Ishikawa (cell line): Measurements from ENCODE around the gene MUC7.

Experiments used
- CEBPB ChIP-seq: IDR thresholded peaks from 2 replicates; pipeline ENCODE4 v1.6.1; 2012
- CREB1 ChIP-seq: IDR thresholded peaks from 2 replicates; pipeline ENCODE4 v1.6.1; 2012; ENCODE audit warnings: low read depth
- EGR1 ChIP-seq: IDR thresholded peaks from 2 replicates; pipeline ENCODE4 v1.6.1; 2012
- EP300 ChIP-seq: IDR thresholded peaks from 2 replicates; pipeline ENCODE4 v1.6.1; 2012; ENCODE audit warnings: borderline replicate concordance
- FOXM1 ChIP-seq: IDR thresholded peaks from 2 replicates; pipeline ENCODE4 v1.6.1; 2012; ENCODE audit warnings: low read depth, borderline replicate concordance
- NFIC ChIP-seq: IDR thresholded peaks from 2 replicates; pipeline ENCODE4 v1.6.1; 2012
- RAD21 ChIP-seq: IDR thresholded peaks from 2 replicates; pipeline ENCODE4 v1.6.1; 2012; ENCODE audit warnings: low read depth
- REST ChIP-seq: IDR thresholded peaks from 2 replicates; pipeline ENCODE4 v1.6.1; 2012; ENCODE audit warnings: low read depth, mild to moderate bottlenecking
- TAF1 ChIP-seq: IDR thresholded peaks from 2 replicates; pipeline ENCODE4 v1.6.1; 2012; ENCODE audit warnings: low read depth, mild to moderate bottlenecking
- TCF12 ChIP-seq: IDR thresholded peaks from 2 replicates; pipeline ENCODE4 v1.6.1; 2012; ENCODE audit warnings: low read depth
- TEAD4 ChIP-seq: IDR thresholded peaks from 2 replicates; pipeline ENCODE4 v1.6.1; 2012
- YY1 ChIP-seq: IDR thresholded peaks from 2 replicates; pipeline ENCODE4 v1.6.1; 2012; ENCODE audit warnings: low read depth
- ZBTB7A ChIP-seq: IDR thresholded peaks from 2 replicates; pipeline ENCODE4 v1.6.1; 2012; ENCODE audit warnings: low read depth
- TF ChIP-seq, protein P1 (sequence below): IDR thresholded peaks from 2 replicates; pipeline ENCODE4 v1.6.1; 2012
- TF ChIP-seq, protein P2 (sequence below): IDR thresholded peaks from 2 replicates; pipeline ENCODE4 v1.6.1; 2012

Gene MUC7

DNA sequence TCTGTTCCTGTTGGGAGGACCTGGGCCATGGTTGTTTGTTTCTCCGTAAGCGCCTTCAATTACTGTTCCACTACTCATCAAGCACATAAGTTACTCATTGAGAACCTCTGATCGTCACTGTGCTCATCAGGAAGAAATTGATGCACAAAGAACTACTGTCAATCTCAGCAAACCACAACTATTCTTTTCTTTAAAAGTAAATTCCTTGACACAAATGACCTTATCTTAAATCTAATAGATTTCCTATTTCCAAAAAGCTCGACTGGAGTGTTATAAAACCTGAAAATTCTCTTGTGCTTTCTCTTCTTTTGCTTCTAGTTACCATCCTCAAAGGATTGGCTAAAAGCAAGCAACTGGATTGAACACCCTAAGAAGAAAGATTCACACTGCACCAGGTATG, at the start of gene MUC7:
Gene MUC7, plus strand, starts transcription at position 301 of the 400 bp plus-strand sequence. CDS start 1,825 bp downstream, outside the sequence.
- TF ChIP-seq YY1: no peak
- TF ChIP-seq REST: no peak
- TF ChIP-seq FOXM1: no peak
- TF ChIP-seq ZBTB7A: no peak

GRCh38 chr4:70425306-70425705, 46.7 kb upstream of the MUC7 start:
- TF ChIP-seq NFIC: no peak
- no peak for TF ChIP-seq TAF1

DNA sequence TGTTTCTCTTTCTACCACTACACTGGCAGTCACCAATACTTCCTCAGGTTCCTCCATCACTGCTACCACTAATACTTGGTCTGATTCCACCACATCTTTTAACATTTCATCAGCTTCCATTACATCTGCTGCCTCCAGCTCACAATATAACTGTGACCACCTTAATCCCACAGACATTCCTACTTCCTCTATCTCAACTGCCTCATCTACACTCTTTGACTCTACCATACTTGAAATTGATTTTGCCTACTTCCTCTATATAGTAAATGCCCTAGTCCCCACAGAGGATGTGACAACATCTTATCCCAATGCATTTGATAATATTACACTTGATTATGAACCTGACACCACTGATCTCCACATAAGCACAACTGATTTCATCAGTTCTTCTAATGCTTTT, 45.2 kb upstream of the MUC7 start:
- TF ChIP-seq EP300: no peak
- no peak for TF ChIP-seq FOXM1
- TF ChIP-seq EGR1: no peak
- no peak for TF ChIP-seq ZBTB7A
- TF ChIP-seq REST: no peak
- TF ChIP-seq TCF12: no peak
- TF ChIP-seq CREB1: no peak
- TF ChIP-seq RAD21: no peak
- TF ChIP-seq NFIC: no peak
- TF ChIP-seq YY1: no peak
- TF ChIP-seq TEAD4: no peak
- TF ChIP-seq CEBPB: no peak
- TF ChIP-seq, protein P1, sequence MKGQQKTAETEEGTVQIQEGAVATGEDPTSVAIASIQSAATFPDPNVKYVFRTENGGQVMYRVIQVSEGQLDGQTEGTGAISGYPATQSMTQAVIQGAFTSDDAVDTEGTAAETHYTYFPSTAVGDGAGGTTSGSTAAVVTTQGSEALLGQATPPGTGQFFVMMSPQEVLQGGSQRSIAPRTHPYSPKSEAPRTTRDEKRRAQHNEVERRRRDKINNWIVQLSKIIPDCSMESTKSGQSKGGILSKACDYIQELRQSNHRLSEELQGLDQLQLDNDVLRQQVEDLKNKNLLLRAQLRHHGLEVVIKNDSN: no peak
- no peak for TF ChIP-seq TAF1
- TF ChIP-seq, protein P2, sequence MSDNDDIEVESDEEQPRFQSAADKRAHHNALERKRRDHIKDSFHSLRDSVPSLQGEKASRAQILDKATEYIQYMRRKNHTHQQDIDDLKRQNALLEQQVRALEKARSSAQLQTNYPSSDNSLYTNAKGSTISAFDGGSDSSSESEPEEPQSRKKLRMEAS: no peak

DNA sequence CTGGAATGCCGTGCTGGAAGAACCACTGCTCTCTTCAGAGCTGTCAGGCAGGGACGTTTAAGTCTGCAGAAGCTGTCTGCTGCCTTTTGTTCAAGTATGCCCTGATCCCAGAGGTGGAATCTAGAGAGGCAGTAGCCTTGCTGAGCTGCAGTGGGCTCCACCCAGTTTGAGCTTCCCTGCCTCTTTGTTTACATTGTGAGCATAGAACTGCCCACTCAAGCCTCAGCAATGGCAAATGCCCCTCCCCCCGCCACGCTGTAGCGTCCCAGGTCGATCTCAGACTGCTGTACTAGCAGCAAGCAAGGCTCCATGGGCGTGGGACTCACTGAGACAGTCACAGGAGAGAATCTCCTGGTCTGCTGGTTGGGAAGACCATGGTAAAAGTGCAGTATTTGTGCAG, 34.8 kb upstream of the MUC7 start:
- TF ChIP-seq CREB1 (no peak), RAD21 (no peak), NFIC (no peak), TAF1 (no peak), TCF12 (no peak), EP300 (no peak), REST (no peak), FOXM1 (no peak), CEBPB (no peak), TEAD4 (no peak)
- TF ChIP-seq, protein P2: no peak

DNA sequence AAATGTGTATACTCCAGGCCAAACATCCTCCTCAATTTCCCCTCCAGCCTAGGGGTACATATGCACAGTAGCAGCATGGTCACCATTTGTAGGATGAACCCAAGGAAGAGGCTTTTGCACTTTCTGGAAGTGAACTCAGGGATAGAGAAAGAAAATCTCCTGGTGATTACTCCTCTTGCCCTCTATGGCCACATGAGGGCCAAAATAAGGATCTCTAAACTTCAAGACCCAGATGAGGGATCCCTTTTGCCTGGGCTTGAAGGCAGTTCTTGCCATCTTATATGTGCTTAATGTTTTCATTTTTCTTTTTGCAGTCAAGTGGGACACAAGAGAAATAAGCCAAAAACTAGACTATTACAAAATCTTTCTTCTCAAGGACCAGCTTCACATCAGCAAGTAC, 29.5 kb upstream of the MUC7 start:
- TF ChIP-seq TCF12 (no peak), YY1 (no peak), REST (no peak), FOXM1 (no peak), ZBTB7A (no peak)
